Activated naive CD8-positive, alpha-beta T cell treated with anti-CD3 and anti-CD28 coated beads, Interleukin-2, amount 50 U/mL, for 24 hours (primary cell): Measurements from ENCODE around the gene ABHD3.
"Not testable (repeated sequence)": the region's sequence is repeated elsewhere in the genome, so short reads cannot be mapped to it uniquely, and the experiment has no call there.

ENCODE experiments used
- ATAC-seq: fragments of 150-1000 bp; cut with Tn5 transposase; one replicate; pipeline ENCODE4 v1.10.0; 2021
- DNase-seq: peaks from one replicate; pipeline ENCODE4 v3.0.0; 2021
- H3K27ac Mint-ChIP-seq: one replicate; pipeline ENCODE4 v1.8.0; 2021; ENCODE audit warnings: mild to moderate bottlenecking, mixed read lengths
- H3K27me3 Mint-ChIP-seq: one replicate; pipeline ENCODE4 v1.8.0; 2021; ENCODE audit warnings: mixed read lengths
- H3K36me3 Mint-ChIP-seq: one replicate; pipeline ENCODE4 v1.8.0; 2021; ENCODE audit warnings: low read depth, mixed read lengths
- H3K4me1 Mint-ChIP-seq: one replicate; pipeline ENCODE4 v1.8.0; 2021; ENCODE audit warnings: mixed read lengths
- H3K4me3 Mint-ChIP-seq: one replicate; pipeline ENCODE4 v1.8.0; 2021; ENCODE audit warnings: mild to moderate bottlenecking, moderate library complexity, mixed read lengths
- H3K9me3 Mint-ChIP-seq: one replicate; pipeline ENCODE4 v1.8.0; 2021; ENCODE audit warnings: mixed read lengths

ABHD3 gene

DNA sequence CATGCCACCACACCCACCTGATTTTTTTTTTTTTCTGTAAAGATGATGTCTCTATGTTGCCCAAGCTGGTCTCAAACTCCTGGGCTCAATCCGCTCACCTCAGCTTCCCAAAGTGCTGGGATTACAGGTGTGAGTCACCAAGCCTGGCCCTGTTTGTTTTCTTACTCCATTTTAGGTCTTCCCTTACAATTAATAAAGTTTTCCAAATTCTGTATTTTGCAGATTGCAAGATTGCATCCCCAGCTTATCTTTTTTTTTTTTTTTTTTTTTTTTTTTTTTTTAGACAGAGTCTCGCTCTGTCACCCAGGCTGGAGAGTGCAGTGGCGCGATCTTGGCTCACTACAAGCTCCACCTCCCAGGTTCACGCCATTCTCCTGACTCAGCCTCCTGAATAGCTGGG, 64.2 kb downstream of the ABHD3 start:
- H3K27me3 Mint-ChIP-seq, H3K4me3 Mint-ChIP-seq, DNase-seq, H3K4me1 Mint-ChIP-seq, ATAC-seq, H3K27ac Mint-ChIP-seq, H3K9me3 Mint-ChIP-seq: not testable (repeated sequence)
- peaks cover 10% of the 10 kb centered on the region for H3K36me3 Mint-ChIP-seq

DNA sequence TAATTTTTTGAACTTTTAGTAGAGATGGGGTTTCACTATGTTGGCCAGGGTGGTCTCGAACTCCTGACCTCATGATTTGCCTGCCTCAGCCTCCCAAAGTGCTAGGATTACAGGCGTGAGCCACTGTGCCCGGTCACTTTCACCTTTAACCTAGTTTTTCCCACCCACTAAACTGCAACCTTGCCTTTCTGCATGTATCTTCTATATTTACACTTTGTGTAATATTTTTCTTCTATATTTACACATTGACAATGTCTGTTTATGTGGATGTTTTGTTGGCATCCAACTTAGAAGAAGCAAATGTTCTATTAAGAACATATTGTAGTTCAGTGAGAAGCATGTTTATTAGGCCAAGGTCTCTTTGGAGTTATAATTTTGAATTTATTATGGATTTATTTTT, 65.8 kb downstream of the ABHD3 start:
- H3K9me3 Mint-ChIP-seq: no peaks in the 10 kb centered on the region
- H3K4me1 Mint-ChIP-seq: peaks cover 5% of the 10 kb centered on the region
- ATAC-seq (no peak), DNase-seq (no peak)
- peaks cover 10% of the 10 kb centered on the region for H3K36me3 Mint-ChIP-seq
- H3K4me3 Mint-ChIP-seq: no peak overlapping the region
- H3K27me3 Mint-ChIP-seq: no peaks in the 10 kb centered on the region
- H3K27ac Mint-ChIP-seq: no peak overlapping the region

DNA sequence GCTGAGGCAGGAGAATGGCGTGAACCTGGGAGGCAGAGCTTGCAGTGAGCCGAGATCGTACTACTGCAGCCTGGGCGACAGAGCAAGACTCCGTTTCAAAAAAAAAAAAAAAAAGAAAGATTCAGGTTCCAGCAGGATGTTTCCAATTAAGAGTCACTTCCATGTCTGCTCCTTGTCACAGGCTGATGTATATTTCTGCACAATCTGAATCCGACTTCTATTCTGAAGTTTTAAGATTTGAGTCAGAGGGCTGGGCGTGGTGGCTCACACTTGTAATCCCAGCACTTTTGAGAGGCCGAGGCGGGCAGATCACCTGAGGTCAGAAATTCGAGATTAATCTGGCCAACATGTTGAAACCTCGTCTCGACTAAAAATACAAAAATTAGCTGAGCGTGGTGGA, 67.8 kb downstream of the ABHD3 start:
- Mint-ChIP-seq H3K9me3 (no peaks in the 10 kb centered on the region), H3K27ac (no peak overlapping the region)

DNA sequence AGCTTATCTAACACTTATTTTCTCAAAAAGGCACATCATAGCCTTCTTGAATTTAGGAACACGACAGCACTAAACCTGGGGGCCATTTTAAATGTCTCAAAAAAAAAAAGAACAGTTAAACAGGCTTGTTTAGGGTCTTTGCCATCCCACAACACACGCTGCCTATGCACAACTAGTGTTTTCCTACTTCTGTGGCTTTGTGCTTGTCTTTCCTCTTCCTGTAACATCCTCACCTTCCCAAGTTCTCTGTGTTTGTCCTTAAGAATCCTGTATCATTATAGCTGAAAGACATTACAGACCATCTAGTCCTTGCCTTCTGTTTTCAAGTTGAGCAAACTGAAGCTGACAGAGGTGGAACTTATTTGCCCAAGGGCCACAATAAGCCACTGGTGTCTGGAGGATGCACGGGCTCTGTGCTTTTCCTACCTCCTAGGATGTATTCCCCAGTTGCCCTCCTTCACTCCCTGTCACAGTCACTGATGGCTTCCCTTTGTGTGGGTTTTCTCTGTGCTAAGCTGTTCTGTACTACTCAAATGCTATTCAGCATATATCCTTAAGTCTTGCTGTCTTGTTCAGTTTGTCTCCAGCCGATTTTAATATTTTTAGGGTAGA, 69.9 kb downstream of the ABHD3 start:
- peaks cover 24% of the 10 kb centered on the region for H3K36me3 Mint-ChIP-seq
- H3K9me3 Mint-ChIP-seq: no peaks in the 10 kb centered on the region
- H3K4me1 Mint-ChIP-seq: peaks cover 5% of the 10 kb centered on the region
- ATAC-seq (no peak), DNase-seq (no peak)
- no peak overlapping the region for H3K4me3 Mint-ChIP-seq
- H3K27me3 Mint-ChIP-seq: no peaks in the 10 kb centered on the region
- H3K27ac Mint-ChIP-seq: no peak overlapping the region

More for the DNA sequence above, 67.8 kb downstream of the ABHD3 start:
- Mint-ChIP-seq H3K4me3 (no peak overlapping the region), H3K4me1 (peaks cover 5% of the 10 kb centered on the region), H3K27me3 (no peaks in the 10 kb centered on the region), H3K36me3 (peaks cover 16% of the 10 kb centered on the region)
- DNase-seq (no peak), ATAC-seq (no peak)

DNA sequence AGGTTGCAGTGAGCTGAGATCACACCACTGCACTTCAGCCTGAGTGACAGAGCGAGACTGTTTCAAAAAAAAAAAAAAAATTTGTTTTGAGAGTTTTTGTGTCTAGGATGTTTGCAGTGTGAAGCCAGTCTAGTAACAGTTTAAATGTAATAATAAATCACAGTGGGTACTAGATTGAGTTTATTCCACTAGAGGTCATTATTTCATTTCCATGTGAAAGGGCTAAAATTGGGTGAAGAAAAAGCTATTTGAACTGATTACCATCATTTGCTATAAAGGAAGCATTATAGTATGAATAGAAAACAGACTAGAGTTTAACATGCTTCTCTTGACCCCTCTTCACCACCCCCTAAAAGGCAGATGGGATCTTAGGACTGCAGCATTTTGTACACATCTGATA, 72.2 kb downstream of the ABHD3 start:
- no peaks in the 10 kb centered on the region for H3K27me3 Mint-ChIP-seq
- DNase-seq (no peak), ATAC-seq (no peak)
- no peak overlapping the region for H3K4me3 Mint-ChIP-seq
- no peak overlapping the region for H3K27ac Mint-ChIP-seq
- H3K9me3 Mint-ChIP-seq: no peaks in the 10 kb centered on the region
- H3K36me3 Mint-ChIP-seq: peaks cover 44% of the 10 kb centered on the region
- H3K4me1 Mint-ChIP-seq: peaks cover 13% of the 10 kb centered on the region

DNA sequence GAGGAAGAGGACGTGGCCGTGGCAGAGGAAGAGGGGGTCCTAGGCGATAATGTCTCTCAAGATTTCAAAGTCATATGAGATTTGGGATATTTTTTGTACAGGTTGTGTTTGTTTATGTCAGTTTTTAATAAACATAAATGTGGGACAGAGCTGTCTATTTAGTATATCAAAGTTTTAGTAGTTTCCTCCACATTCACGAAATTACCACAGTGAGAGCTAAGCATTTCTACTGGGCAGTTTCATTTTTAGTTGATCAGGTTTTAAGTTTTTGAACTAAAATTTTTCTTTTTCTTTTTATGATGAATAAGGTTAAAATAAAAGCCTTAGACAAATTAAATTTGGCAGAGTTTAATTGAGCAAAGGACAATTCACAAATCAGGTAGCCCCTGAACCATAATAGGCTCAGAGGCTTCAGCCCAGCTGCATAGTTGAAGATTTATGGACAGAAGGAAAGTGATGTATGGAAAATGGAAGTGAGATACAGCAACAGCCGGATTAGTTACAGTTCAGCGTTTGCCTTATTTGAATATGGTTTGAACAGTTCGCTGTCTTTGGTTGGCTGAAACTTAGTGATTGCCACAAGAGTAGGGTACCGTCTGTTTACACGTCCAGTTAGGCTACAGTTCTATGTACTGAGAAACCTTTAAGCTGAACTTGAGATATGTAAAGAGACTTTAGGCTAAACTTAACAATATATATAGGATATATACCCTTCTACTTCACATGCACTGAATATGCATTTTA, 75.3 kb downstream of the ABHD3 start:
- H3K4me3 Mint-ChIP-seq: no peak overlapping the region
- H3K27ac Mint-ChIP-seq: peak overlapping the region; percentile 64
- DNase-seq (no peak), ATAC-seq (no peak)
- H3K4me1 Mint-ChIP-seq: peaks cover 13% of the 10 kb centered on the region
- no peaks in the 10 kb centered on the region for H3K9me3 Mint-ChIP-seq
- no peaks in the 10 kb centered on the region for H3K27me3 Mint-ChIP-seq
- H3K36me3 Mint-ChIP-seq: peaks cover 51% of the 10 kb centered on the region

DNA sequence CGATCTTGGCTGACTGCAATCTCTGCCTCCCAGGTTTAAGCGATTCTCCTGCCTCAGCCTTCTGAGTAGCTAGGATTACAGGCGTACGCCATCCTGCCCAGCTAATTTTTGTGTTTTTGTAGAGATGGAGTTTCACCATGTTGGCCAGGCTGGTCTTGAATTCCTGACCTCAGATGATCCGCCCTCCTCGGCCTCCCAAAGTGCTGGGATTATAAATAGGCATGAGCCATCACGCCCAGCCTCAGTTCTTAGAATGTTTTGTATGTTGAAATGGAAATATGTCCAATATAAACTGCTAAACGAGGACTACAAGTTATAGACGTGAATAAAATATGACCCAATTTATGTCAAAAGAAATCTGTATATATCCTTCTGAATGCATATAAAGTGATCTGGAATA, 82.9 kb downstream of the ABHD3 start:
- not testable (repeated sequence) for H3K9me3 Mint-ChIP-seq, H3K27me3 Mint-ChIP-seq, DNase-seq, H3K4me3 Mint-ChIP-seq, H3K27ac Mint-ChIP-seq, ATAC-seq
- H3K36me3 Mint-ChIP-seq: peaks cover 56% of the 10 kb centered on the region
- peaks cover 23% of the 10 kb centered on the region for H3K4me1 Mint-ChIP-seq

- Mint-ChIP-seq H3K27me3 (no peaks in the 10 kb centered on the region), H3K36me3 (peaks cover 35% of the 10 kb centered on the region), H3K27ac (peak within 1 kb of the TSS; percentile 96), H3K4me3 (peak within 1 kb of the TSS; percentile 90), H3K4me1 (peaks cover 35% of the 10 kb centered on the region), H3K9me3 (no peaks in the 10 kb centered on the region)
- DNase-seq: peak; percentile 94
- peak; percentile 99 for ATAC-seq
These were observed 92.2 kb downstream of the ABHD3 start, which contains the start of gene SNRPD1 for GRCh38 chr18:21612125-21613039. Gene SNRPD1 (plus strand): TSS chr18:21612314. CDS start chr18:21612430, 116 bp downstream.

DNA sequence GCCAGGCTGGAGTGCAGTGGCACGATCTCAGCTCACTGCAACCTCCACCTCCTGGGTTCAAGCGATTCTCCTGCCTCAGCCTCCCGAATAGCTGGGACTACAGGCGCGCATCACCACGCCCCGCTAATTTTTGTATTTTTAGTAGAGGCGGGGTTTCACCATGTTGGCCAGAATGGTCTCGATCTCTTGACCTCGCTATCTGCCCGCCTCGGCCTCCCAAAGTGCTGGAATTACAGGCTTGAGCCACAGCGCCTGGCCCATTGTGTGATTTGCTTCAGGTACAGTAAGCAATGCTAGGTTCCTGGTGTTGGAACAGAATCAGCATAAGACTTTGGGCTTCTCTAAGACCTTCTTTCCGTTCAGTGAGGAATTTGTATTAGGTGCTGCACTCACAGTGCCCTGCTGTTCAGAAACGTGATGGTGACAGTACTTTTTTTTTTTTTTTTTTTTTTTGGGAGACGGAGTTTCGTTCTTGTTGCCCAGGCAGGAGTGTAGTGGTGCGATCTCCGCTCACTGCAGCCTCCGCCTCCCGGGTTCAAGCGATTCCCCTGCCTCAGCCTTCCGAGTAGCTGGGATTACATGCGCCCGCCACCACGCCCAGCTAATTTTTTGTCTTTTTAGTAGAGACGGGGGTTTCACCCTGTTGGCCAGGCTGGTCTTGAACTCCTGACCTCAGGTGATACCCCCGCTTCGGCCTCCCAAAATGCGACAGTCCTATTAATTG, 93.0 kb downstream of the ABHD3 start:
- not testable (repeated sequence) for ATAC-seq, DNase-seq, H3K9me3 Mint-ChIP-seq, H3K27me3 Mint-ChIP-seq
- H3K4me1 Mint-ChIP-seq: peaks cover 28% of the 10 kb centered on the region
- peak overlapping the region; percentile 96 for H3K27ac Mint-ChIP-seq
- peaks cover 28% of the 10 kb centered on the region for H3K36me3 Mint-ChIP-seq
- peak overlapping the region; percentile 90 for H3K4me3 Mint-ChIP-seq

DNA sequence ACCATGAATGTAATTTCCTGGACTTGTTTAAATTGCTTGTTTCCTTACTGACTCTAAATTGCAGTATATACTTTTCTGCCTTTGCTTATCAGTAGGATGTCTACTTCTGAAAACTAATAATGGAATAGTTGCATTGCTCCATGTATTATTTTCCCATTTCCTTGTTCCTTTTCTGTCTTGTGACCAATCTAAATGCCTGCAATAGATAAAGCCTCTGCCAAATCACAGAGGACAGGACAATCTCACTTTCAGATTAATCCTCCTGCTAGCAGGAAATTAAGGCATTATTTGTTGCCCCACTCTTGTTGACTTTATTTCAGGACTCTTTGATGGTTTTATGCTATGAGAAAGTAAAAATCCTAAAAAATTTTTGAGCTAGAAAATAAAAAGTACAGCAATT, 99.4 kb downstream of the ABHD3 start:
- Mint-ChIP-seq H3K36me3 (no peaks in the 10 kb centered on the region), H3K27me3 (peaks cover 2% of the 10 kb centered on the region), H3K27ac (no peak overlapping the region), H3K4me1 (peaks cover 22% of the 10 kb centered on the region), H3K9me3 (no peaks in the 10 kb centered on the region), H3K4me3 (no peak overlapping the region)
- DNase-seq (no peak), ATAC-seq (no peak)

GRCh38 chr18:21604671-21605070, 99.9 kb downstream of the ABHD3 start:
- no peak overlapping the region for H3K27ac Mint-ChIP-seq
- peaks cover 24% of the 10 kb centered on the region for H3K4me1 Mint-ChIP-seq
- H3K4me3 Mint-ChIP-seq: no peak overlapping the region
- no peak for DNase-seq
- H3K36me3 Mint-ChIP-seq: no peaks in the 10 kb centered on the region
- no peaks in the 10 kb centered on the region for H3K9me3 Mint-ChIP-seq
- H3K27me3 Mint-ChIP-seq: peaks cover 2% of the 10 kb centered on the region
- ATAC-seq: no peak

DNA sequence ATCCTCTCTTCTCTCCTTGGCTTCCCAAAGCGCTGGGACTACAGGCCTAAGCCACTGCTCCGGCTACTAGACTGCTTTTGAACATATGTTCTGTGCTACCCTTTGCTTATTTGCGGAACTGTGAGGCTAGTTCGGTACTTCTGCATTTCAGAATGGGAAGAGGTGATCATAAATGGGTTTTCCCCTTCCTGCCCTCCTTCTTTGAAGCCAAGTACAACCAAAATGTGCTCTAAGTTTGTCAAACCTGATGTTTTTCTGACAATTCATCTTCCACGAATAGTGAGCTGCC, 102.3 kb downstream of the ABHD3 start:
- DNase-seq (no peak), ATAC-seq (no peak)
- no peaks in the 10 kb centered on the region for H3K36me3 Mint-ChIP-seq
- H3K27ac Mint-ChIP-seq: no peak overlapping the region
- H3K9me3 Mint-ChIP-seq: no peaks in the 10 kb centered on the region
- H3K27me3 Mint-ChIP-seq: peaks cover 2% of the 10 kb centered on the region
- H3K4me1 Mint-ChIP-seq: peaks cover 43% of the 10 kb centered on the region
- no peak overlapping the region for H3K4me3 Mint-ChIP-seq
